Gastrocnemius medialis (tissue), 4 donors: Measurements from ENCODE around the gene GRIK1.

Source experiments
- POLR2A ChIP-seq, 2 donors: fragments of 450-650 bp; IDR thresholded peaks; one replicate each; pipeline ENCODE4 v1.6.1; 2017; ENCODE audit warnings: antibody characterized with exemption in 2 of 2, mild to moderate bottlenecking in 2 of 2, moderate library complexity in 2 of 2
- TF ChIP-seq, protein P1 (sequence below), 5 experiments: fragments of 450-650 bp in 3 of 5; fragments of 200-600 bp in 2 of 5; sonication (generic) in 2 of 5; IDR thresholded peaks in 4 of 5; conservative IDR thresholded peaks in 1 of 5; 1 replicate in 4 of 5; 2 replicates in 1 of 5; pipeline ENCODE4 v1.5.1; 2016 to 2019; ENCODE audit warnings: antibody characterized with exemption in 5 of 5, mild to moderate bottlenecking in 3 of 5, moderate library complexity in 3 of 5

DNA sequence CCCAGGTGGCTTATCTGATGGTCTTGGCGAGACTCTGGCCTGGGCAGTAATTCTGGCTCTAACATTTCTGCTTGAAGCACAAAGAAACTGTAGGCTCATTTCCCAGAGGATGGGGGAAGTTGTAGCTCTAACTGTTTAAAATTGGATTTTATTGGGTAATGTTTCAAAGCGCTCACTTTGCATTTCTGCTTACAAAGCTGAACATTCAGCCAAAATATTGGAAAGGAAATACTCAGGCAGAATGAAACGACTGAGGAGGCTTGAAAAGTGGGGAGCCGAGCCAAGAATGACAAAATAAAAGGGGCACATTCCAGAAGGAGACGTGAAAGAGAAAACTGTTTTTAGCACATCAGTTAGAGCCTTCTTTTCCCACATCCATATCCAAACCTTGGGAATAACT lies 202.6 kb downstream of the GRIK1 start:
- TF ChIP-seq, protein P1, sequence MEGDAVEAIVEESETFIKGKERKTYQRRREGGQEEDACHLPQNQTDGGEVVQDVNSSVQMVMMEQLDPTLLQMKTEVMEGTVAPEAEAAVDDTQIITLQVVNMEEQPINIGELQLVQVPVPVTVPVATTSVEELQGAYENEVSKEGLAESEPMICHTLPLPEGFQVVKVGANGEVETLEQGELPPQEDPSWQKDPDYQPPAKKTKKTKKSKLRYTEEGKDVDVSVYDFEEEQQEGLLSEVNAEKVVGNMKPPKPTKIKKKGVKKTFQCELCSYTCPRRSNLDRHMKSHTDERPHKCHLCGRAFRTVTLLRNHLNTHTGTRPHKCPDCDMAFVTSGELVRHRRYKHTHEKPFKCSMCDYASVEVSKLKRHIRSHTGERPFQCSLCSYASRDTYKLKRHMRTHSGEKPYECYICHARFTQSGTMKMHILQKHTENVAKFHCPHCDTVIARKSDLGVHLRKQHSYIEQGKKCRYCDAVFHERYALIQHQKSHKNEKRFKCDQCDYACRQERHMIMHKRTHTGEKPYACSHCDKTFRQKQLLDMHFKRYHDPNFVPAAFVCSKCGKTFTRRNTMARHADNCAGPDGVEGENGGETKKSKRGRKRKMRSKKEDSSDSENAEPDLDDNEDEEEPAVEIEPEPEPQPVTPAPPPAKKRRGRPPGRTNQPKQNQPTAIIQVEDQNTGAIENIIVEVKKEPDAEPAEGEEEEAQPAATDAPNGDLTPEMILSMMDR (IDR thresholded peaks at IDR 0.05 in 4 of 5, conservative IDR thresholded peaks at IDR 0.05 in 1 of 5): no peak
- TF ChIP-seq POLR2A (IDR thresholded peaks at IDR 0.05): no peak
